ENCODE results near the gene SLC17A9. TPM values are rescaled to one million over a fixed set of nuclear protein-coding genes. Genes with fewer than 3 reads are reported as not detected.
A peak's percentile ranks its signal among the peaks of the same experiment; 100 is the strongest.

Gene SLC17A9
- total and polyA plus RNA-seq, 2 of the 8 experiments (the other 6 are each of a cell fraction or from before 2014, with no cell fraction given): 23.5 to 35.2 TPM

GRCh38 chr20:62925076-62925419 is 27.5 kb upstream of the SLC17A9 start:
- peaks cover 12 to 33% (median 25%) of the 10 kb centered on the region in 4 experiments for H3K4me1 ChIP-seq (replicated peaks in 1 of 4; ENCODE audit: control insufficient read depth in 3 of 4, insufficient read depth in 4 of 4, low read length in 3 of 4)
- ChIA-PET CTCF (ENCODE audit: partially characterized antibody) (interaction anchor here (0.6 to 4.2 kb wide), 8 partner anchors 8 to 559 kb away, joined by 3 to 32 read pairs (median 4); no protein-coding TSS in a partner anchor), POLR2A (ENCODE audit: partially characterized antibody) (interaction anchor here (3.0 to 20.3 kb wide), 4 partner anchors 13 to 30 kb away, joined by 9 to 363 read pairs (median 118); partner anchors contain the start of gene GID8)
- no peak overlapping the region for H2BK12ac ChIP-seq (ENCODE audit: low read depth, low read length)
- H3K79me2 ChIP-seq (ENCODE audit: control insufficient read depth in 1 of 2, insufficient read depth in 2 of 2, low read length in 2 of 2): peaks cover 60 to 84% of the 10 kb centered on the region in 2 experiments
- H3K79me1 ChIP-seq (ENCODE audit: low read depth, low read length): peaks cover 3% of the 10 kb centered on the region; the same call in 1 of the 2 replicates
- H3K27ac ChIP-seq (ENCODE audit: low read depth, low read length): no peak overlapping the region
- peak overlapping the region; percentile 83 to 96 for H3K4me2 ChIP-seq (ENCODE audit: insufficient read depth in 1 of 2, low read depth in 2 of 2, low read length in 2 of 2)
- no peak overlapping the region for H4K91ac ChIP-seq (replicated peaks; ENCODE audit: insufficient read length, low read length)
- 11% methylated on average over 4 of the region's 4 CpGs; no CpG with 5 or more reads in 1 of the 2 experiments for WGBS, 2 experiments (ENCODE audit: extremely low coverage in 1 of 2, insufficient coverage in 1 of 2, insufficient read length in 1 of 2, insufficient replicate concordance in 2 of 2, low coverage in 1 of 2, low lambda C conversion rate in 2 of 2, missing lambda C conversion rate in 1 of 2)
- H4K5ac ChIP-seq (ENCODE audit: insufficient read length, low read depth, low read length): no peak overlapping the region
- TF ChIP-seq GTF2F1 (IDR thresholded peaks at IDR 0.05; ENCODE audit: borderline replicate concordance, low read depth, low read length) (no peak), SIN3A (conservative IDR thresholded peaks at IDR 0.05 in 1 of 2, IDR thresholded peaks at IDR 0.05 in 1 of 2; ENCODE audit: low read depth in 1 of 2, low read length in 2 of 2) (no peak), BCL11A (IDR thresholded peaks at IDR 0.05; ENCODE audit: low read depth in 2 of 2, low read length in 2 of 2) (no peak), BRCA1 (IDR thresholded peaks at IDR 0.05; ENCODE audit: low read depth, low read length) (no peak), SP4 (IDR thresholded peaks at IDR 0.05; ENCODE audit: low read length) (no peak), E2F6 (IDR thresholded peaks at IDR 0.05) (no peak), YY1 (IDR thresholded peaks at IDR 0.05; ENCODE audit: low read depth, low read length) (no peak), SUZ12 (IDR thresholded peaks at IDR 0.05; ENCODE audit: low read length) (no peak), EGR1 (IDR thresholded peaks at IDR 0.05; ENCODE audit: borderline replicate concordance, low read depth, low read length) (no peak), TAF1 (IDR thresholded peaks at IDR 0.05; ENCODE audit: low read depth, low read length) (no peak)
- H3K36me3 ChIP-seq (ENCODE audit: control insufficient read depth in 2 of 4, insufficient read depth in 4 of 4, low read length in 3 of 4): no peaks in the 10 kb centered on the region
- no peak overlapping the region for H2AFZ ChIP-seq (ENCODE audit: low read length)
- no peak overlapping the region for H3K23ac ChIP-seq (ENCODE audit: insufficient read length)
- H3K9ac ChIP-seq (replicated peaks in 1 of 4; ENCODE audit: extremely low read depth in 1 of 4, low read depth in 3 of 4, low read length in 3 of 4): peak overlapping the region; percentile 64 to 93 (median 88); a peak in 4 of 7 replicates
- peaks cover 28% of the 10 kb centered on the region for H3K23me2 ChIP-seq (ENCODE audit: low read depth, low read length)
- no peak overlapping the region for H2BK15ac ChIP-seq (ENCODE audit: low read length)
- H2AK5ac ChIP-seq (ENCODE audit: low read depth, low read length): no peak overlapping the region; the same call in 1 of the 2 replicates
- H2BK20ac ChIP-seq (ENCODE audit: low read length): no peak overlapping the region
- no peak overlapping the region for H3K14ac ChIP-seq (ENCODE audit: insufficient read length)
- no peak for DNase-seq (ENCODE audit: low read depth in 1 of 2, low spot score in 2 of 2)
- H3K9me3 ChIP-seq (ENCODE audit: insufficient read depth in 2 of 2, low read depth in 1 of 2, low read length in 1 of 2): no peaks in the 10 kb centered on the region
- no peaks in the 10 kb centered on the region for H3K27me3 ChIP-seq (replicated peaks in 1 of 4; ENCODE audit: control insufficient read depth in 3 of 4, extremely low read depth in 1 of 4, insufficient read depth in 3 of 4, low read length in 3 of 4)
- H3K56ac ChIP-seq (replicated peaks; ENCODE audit: insufficient read length, low read depth, low read length): no peak overlapping the region
- no peak overlapping the region for H2BK5ac ChIP-seq (ENCODE audit: low read depth, low read length)
- FAIRE-seq: no peak
- peak overlapping the region; percentile 76 to 99 (median 94) for H3K4me3 ChIP-seq (ENCODE audit: extremely low read depth in 1 of 4, insufficient read depth in 2 of 4, low read depth in 3 of 4, low read length in 4 of 4)
- no peak overlapping the region for H2BK120ac ChIP-seq (replicated peaks; ENCODE audit: low read depth, low read length)
- H4K8ac ChIP-seq (ENCODE audit: extremely low read depth, insufficient read depth, low read length): no peak overlapping the region
- H4K20me1 ChIP-seq (replicated peaks in 1 of 2; ENCODE audit: control insufficient read depth in 1 of 2, insufficient read depth in 2 of 2, low read length in 2 of 2): peaks cover 36 to 37% of the 10 kb centered on the region in 2 experiments
- peak overlapping the region; percentile 62; the same call in 1 of the 2 replicates for H3K18ac ChIP-seq (ENCODE audit: extremely low read depth, low read length)
- no peak overlapping the region for H3K4ac ChIP-seq (replicated peaks; ENCODE audit: insufficient read length, low read depth, low read length)

Measured in H1 (cell line).